Activated naive CD8-positive, alpha-beta T cell (primary cell): Measurements from ENCODE around the gene HRC.

Source experiments
- H3K27ac Mint-ChIP-seq: one replicate; pipeline ENCODE4 v1.8.0; 2021; ENCODE audit warnings: mixed read lengths
- H3K27me3 Mint-ChIP-seq: one replicate; pipeline ENCODE4 v1.8.0; 2021; ENCODE audit warnings: mixed read lengths
- H3K36me3 Mint-ChIP-seq: one replicate; pipeline ENCODE4 v1.8.0; 2021; ENCODE audit warnings: mixed read lengths
- H3K4me1 Mint-ChIP-seq: one replicate; pipeline ENCODE4 v1.8.0; 2021; ENCODE audit warnings: low read depth, mixed read lengths
- H3K4me3 Mint-ChIP-seq: one replicate; pipeline ENCODE4 v1.8.0; 2021; ENCODE audit warnings: mild to moderate bottlenecking, mixed read lengths
- H3K9me3 Mint-ChIP-seq: one replicate; pipeline ENCODE4 v1.8.0; 2021; ENCODE audit warnings: low read depth, mixed read lengths

HRC gene

GRCh38 chr19:49102303-49102702 lies 52.9 kb downstream of the HRC start:
- no peak overlapping the region for H3K4me3 Mint-ChIP-seq
- H3K27ac Mint-ChIP-seq: no peak overlapping the region
- no peaks in the 10 kb centered on the region for H3K9me3 Mint-ChIP-seq
- peaks cover 5% of the 10 kb centered on the region for H3K4me1 Mint-ChIP-seq
- no peaks in the 10 kb centered on the region for H3K27me3 Mint-ChIP-seq
- peaks cover 8% of the 10 kb centered on the region for H3K36me3 Mint-ChIP-seq
